Ascending aorta (tissue), 2 donors: ENCODE data around the gene ING4. TPM values are rescaled to one million over a fixed set of nuclear protein-coding genes. Genes with fewer than 3 reads are reported as not detected.

ENCODE experiments used
- DNase-seq, 2 donors: peaks; one replicate each; pipeline ENCODE4 v3.0.0-alpha.2; 2019; ENCODE audit warnings: low spot score in 2 of 2
- H3K27ac ChIP-seq, 2 donors: fragments of 200-600 bp; sonication (generic); one replicate each; pipeline ENCODE4 v1.5.1; 2016 to 2017; ENCODE audit warnings: mild to moderate bottlenecking in 1 of 2
- H3K27me3 ChIP-seq: fragments of 200-600 bp; sonication (generic); one replicate; pipeline ENCODE4 v1.5.1; 2017
- H3K36me3 ChIP-seq, 2 donors: fragments of 200-600 bp; sonication (generic); one replicate each; pipeline ENCODE4 v1.5.1; 2016
- H3K4me1 ChIP-seq, 2 donors: fragments of 200-600 bp; sonication (generic); one replicate each; pipeline ENCODE4 v1.5.1; 2016 to 2017; ENCODE audit warnings: mild to moderate bottlenecking in 1 of 2
- H3K4me3 ChIP-seq, 2 donors: fragments of 200-600 bp; sonication (generic); one replicate each; pipeline ENCODE4 v1.5.1; 2016 to 2017; ENCODE audit warnings: mild to moderate bottlenecking in 1 of 2
- H3K9me3 ChIP-seq, 2 donors: fragments of 200-600 bp; sonication (generic); one replicate each; pipeline ENCODE4 v1.5.1; 2016
- CTCF ChIP-seq, 3 experiments: fragments of 200-600 bp in 2 of 3; fragments of 450-650 bp in 1 of 3; sonication (generic) in 2 of 3; IDR thresholded peaks; one replicate each; pipeline ENCODE4 v1.5.1; 2016 to 2019; ENCODE audit warnings: antibody characterized with exemption in 3 of 3, mild to moderate bottlenecking in 1 of 3, moderate library complexity in 1 of 3
- intact Hi-C: fragments of 100-400 bp; cut with DNase I; formaldehyde crosslinking; loops from one replicate; pipeline ENCODE4 v1.15.1; 2023
- total RNA-seq: library from RNA; depleted of rRNA; stranded (reverse); fragments of >200 nt; gene quantifications from one replicate; pipeline ENCODE4 v1.1.0, GENCODE V29; 2016

ING4 gene
- total RNA-seq, 1 donor from 2014 or later: 2.6 TPM

- peak in 1 of 2 donors; percentile 86 for DNase-seq
- Histone ChIP-seq H3K27me3 (no peaks in the 10 kb centered on the region), H3K9me3 (no peaks in the 10 kb centered on the region), H3K4me3 (no peak overlapping the region), H3K27ac (peak overlapping the region; percentile 73 to 99), H3K4me1 (peaks cover 26 to 34% of the 10 kb centered on the region in 2 donors), H3K36me3 (no peaks in the 10 kb centered on the region)
- no peak for TF ChIP-seq CTCF (IDR thresholded peaks at IDR 0.05)
- intact Hi-C loops: loop anchor here (1.0 to 5.0 kb wide), 4 partner anchors 39 to 244 kb away; partner anchors contain the start of genes CDCA3, IFFO1, NOP2 and P3H3
Observed at GRCh38 chr12:6607751-6608591, 54.9 kb downstream of the ING4 start.

- TF ChIP-seq CTCF (IDR thresholded peaks at IDR 0.05): no peak
- intact Hi-C loops: loop anchor here (1.0 to 5.0 kb wide), 4 partner anchors 38 to 246 kb away; partner anchors contain the start of genes CDCA3, IFFO1, NOP2 and P3H3
- H3K4me1 ChIP-seq: peaks cover 23 to 36% of the 10 kb centered on the region in 2 donors
- peaks cover 9 to 14% of the 10 kb centered on the region in 2 donors for H3K36me3 ChIP-seq
- H3K9me3 ChIP-seq: no peaks in the 10 kb centered on the region
- peak overlapping the region; percentile 96 to 99 for H3K27ac ChIP-seq
- H3K4me3 ChIP-seq: peak overlapping the region; percentile 58 to 95
- DNase-seq: peak; percentile 51 to 86
- no peaks in the 10 kb centered on the region for H3K27me3 ChIP-seq
Observed at GRCh38 chr12:6606331-6607131, 56.4 kb downstream of the ING4 start.

- TF ChIP-seq CTCF (IDR thresholded peaks at IDR 0.05): no peak
- H3K27ac ChIP-seq: peak overlapping the region; percentile 96 to 99
- no peaks in the 10 kb centered on the region for H3K27me3 ChIP-seq
- H3K4me3 ChIP-seq: peak overlapping the region; percentile 58 to 95
- peaks cover 17 to 23% of the 10 kb centered on the region in 2 donors for H3K36me3 ChIP-seq
- no peaks in the 10 kb centered on the region for H3K9me3 ChIP-seq
- peaks cover 23 to 36% of the 10 kb centered on the region in 2 donors for H3K4me1 ChIP-seq
- intact Hi-C loops: loop anchor here (2.0 to 5.0 kb wide), 3 partner anchors 37 to 247 kb away; partner anchors contain the start of genes CDCA3, NOP2, P3H3 and USP5
- DNase-seq: no peak
Observed at GRCh38 chr12:6605421-6606330, 57.2 kb downstream of the ING4 start.

GRCh38 chr12:6604259-6605029 is 58.5 kb downstream of the ING4 start:
- Histone ChIP-seq H3K4me1 (peaks cover 23 to 36% of the 10 kb centered on the region in 2 donors), H3K9me3 (no peaks in the 10 kb centered on the region), H3K36me3 (peaks cover 29 to 35% of the 10 kb centered on the region in 2 donors), H3K4me3 (peak overlapping the region; percentile 58 to 95), H3K27ac (peak overlapping the region; percentile 96 to 99), H3K27me3 (no peaks in the 10 kb centered on the region)
- intact Hi-C loops: loop anchor here (5.0 kb wide), 2 partner anchors 223 to 248 kb away; partner anchors contain the start of genes CDCA3, P3H3 and USP5
- TF ChIP-seq CTCF (IDR thresholded peaks at IDR 0.05): no peak
- DNase-seq: no peak
